ENCODE results near the gene FAM234A. TPM values are rescaled to one million over a fixed set of nuclear protein-coding genes. Genes with fewer than 3 reads are reported as not detected.

The FAM234A gene
- total RNA-seq, 2 donors from 2014 or later, result 123 to 130 TPM

GRCh38 chr16:191831-192230 is 42.8 kb upstream of the FAM234A start:
- Mint-ChIP-seq H3K9me3 (no peaks in the 10 kb centered on the region), H3K36me3 (ENCODE audit: low read depth) (peaks cover 86% of the 10 kb centered on the region), H3K4me3 (no peak overlapping the region), H3K27ac (peak overlapping the region; percentile 84), H3K4me1 (no peaks in the 10 kb centered on the region), H3K27me3 (ENCODE audit: insufficient read depth) (no peaks in the 10 kb centered on the region)
- H3K4me1 ChIP-seq (ENCODE audit: control insufficient read depth, insufficient read depth, low read length), result no peaks in the 10 kb centered on the region
- no peak overlapping the region for H3K4me3 ChIP-seq (ENCODE audit: low read length)
- peaks cover 90% of the 10 kb centered on the region for H3K36me3 ChIP-seq (ENCODE audit: control insufficient read depth, insufficient read depth, low read length)
- no peak overlapping the region for H3K9ac ChIP-seq (ENCODE audit: extremely low read depth, low read length, poor library complexity, severe bottlenecking)
- H3K27ac ChIP-seq (ENCODE audit: low read depth, low read length), result no peak overlapping the region
- H3K27me3 ChIP-seq (ENCODE audit: control insufficient read depth, insufficient read depth, low read length, poor library complexity, severe bottlenecking), result no peaks in the 10 kb centered on the region
- no peak for DNase-seq
- 85 to 91% methylated on average over 3 to 4 of the region's 4 CpGs for WGBS, 2 experiments (ENCODE audit: insufficient coverage in 1 of 2, insufficient read length in 1 of 2)
- TF ChIP-seq CTCF (conservative IDR thresholded peaks at IDR 0.05), result no peak
- no peaks in the 10 kb centered on the region for H3K9me3 ChIP-seq (ENCODE audit: control insufficient read depth, low read length)

DNA sequence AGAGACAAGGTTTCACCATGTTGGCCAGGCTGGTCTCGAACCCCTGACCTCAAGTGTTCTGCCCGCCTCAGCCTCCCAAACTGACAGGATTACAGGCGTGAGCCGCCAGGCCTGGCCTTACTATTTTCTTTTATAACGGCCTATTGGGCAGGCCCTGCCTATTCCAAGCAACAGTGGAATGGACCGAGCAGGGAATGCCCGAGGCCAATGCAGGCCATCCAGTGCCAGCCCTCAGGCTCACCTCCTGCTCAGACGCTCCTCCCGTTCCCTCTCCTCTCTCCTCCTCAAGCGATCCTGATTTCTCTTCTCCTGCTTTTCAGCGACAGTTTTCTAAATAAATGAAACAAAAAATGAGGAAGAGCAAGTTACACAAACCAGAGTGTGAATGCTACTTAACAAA is 41.9 kb upstream of the FAM234A start:
- peaks cover 85% of the 10 kb centered on the region for H3K36me3 Mint-ChIP-seq (ENCODE audit: low read depth)
- whole genome bisulfite sequencing, 2 experiments (ENCODE audit: insufficient coverage in 1 of 2, insufficient read length in 1 of 2), result 96 to 97% methylated on average over 8 to 10 of the region's 11 CpGs

DNA sequence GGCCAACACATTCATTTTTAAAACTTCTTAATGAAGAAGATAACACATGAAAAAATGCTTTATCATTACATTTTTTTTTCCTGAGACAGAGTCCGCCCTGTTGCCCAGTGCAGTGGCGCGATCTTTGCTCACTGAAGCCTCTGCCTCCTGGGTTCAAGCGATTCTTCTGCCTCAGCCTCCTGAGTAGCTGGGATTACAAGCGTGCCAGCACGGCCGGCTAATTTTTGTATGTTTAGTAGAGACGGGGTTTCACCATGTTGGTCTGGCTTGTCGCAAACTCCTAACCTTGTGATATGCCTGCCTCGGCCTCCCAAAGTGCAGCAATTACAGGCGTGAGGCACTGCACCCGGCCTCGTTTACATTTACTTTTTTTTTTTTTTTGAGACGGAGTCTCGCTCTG is 41.2 kb upstream of the FAM234A start:
- peaks cover 88% of the 10 kb centered on the region for H3K36me3 Mint-ChIP-seq (ENCODE audit: low read depth)
- Histone ChIP-seq H3K9me3 (ENCODE audit: control insufficient read depth, low read length) (no peaks in the 10 kb centered on the region), H3K4me1 (ENCODE audit: control insufficient read depth, insufficient read depth, low read length) (no peaks in the 10 kb centered on the region), H3K27ac (ENCODE audit: low read depth, low read length) (no peak overlapping the region), H3K27me3 (ENCODE audit: control insufficient read depth, insufficient read depth, low read length, poor library complexity, severe bottlenecking) (no peaks in the 10 kb centered on the region), H3K4me3 (ENCODE audit: low read length) (no peak overlapping the region), H3K36me3 (ENCODE audit: control insufficient read depth, insufficient read depth, low read length) (peaks cover 92% of the 10 kb centered on the region), H3K9ac (ENCODE audit: extremely low read depth, low read length, poor library complexity, severe bottlenecking) (no peak overlapping the region)
- no peaks in the 10 kb centered on the region for H3K4me1 Mint-ChIP-seq
- H3K9me3 Mint-ChIP-seq, result no peaks in the 10 kb centered on the region
- no peak for DNase-seq
- no peak for TF ChIP-seq CTCF (conservative IDR thresholded peaks at IDR 0.05)
- no peak overlapping the region for H3K27ac Mint-ChIP-seq
- no peaks in the 10 kb centered on the region for H3K27me3 Mint-ChIP-seq (ENCODE audit: insufficient read depth)
- 93 to 94% methylated on average over 9 to 15 of the region's 15 CpGs for WGBS, 2 experiments (ENCODE audit: insufficient coverage in 1 of 2, insufficient read length in 1 of 2)
- no peak overlapping the region for H3K4me3 Mint-ChIP-seq

More for the DNA sequence above, 41.9 kb upstream of the FAM234A start:
- Histone ChIP-seq H3K27me3 (ENCODE audit: control insufficient read depth, insufficient read depth, low read length, poor library complexity, severe bottlenecking) (no peaks in the 10 kb centered on the region), H3K36me3 (ENCODE audit: control insufficient read depth, insufficient read depth, low read length) (peaks cover 92% of the 10 kb centered on the region), H3K27ac (ENCODE audit: low read depth, low read length) (no peak overlapping the region), H3K9me3 (ENCODE audit: control insufficient read depth, low read length) (no peaks in the 10 kb centered on the region), H3K9ac (ENCODE audit: extremely low read depth, low read length, poor library complexity, severe bottlenecking) (no peak overlapping the region), H3K4me1 (ENCODE audit: control insufficient read depth, insufficient read depth, low read length) (no peaks in the 10 kb centered on the region), H3K4me3 (ENCODE audit: low read length) (no peak overlapping the region)
- Mint-ChIP-seq H3K9me3 (no peaks in the 10 kb centered on the region), H3K27ac (peak overlapping the region; percentile 9), H3K4me1 (no peaks in the 10 kb centered on the region), H3K4me3 (no peak overlapping the region), H3K27me3 (ENCODE audit: insufficient read depth) (no peaks in the 10 kb centered on the region)
- DNase-seq, result no peak
- no peak for TF ChIP-seq CTCF (conservative IDR thresholded peaks at IDR 0.05)
